ENCODE results near the gene NPL.

GRCh38 chr1:182877331-182877730 lies 87.8 kb downstream of the NPL start:
- no peak for TF ChIP-seq CTCF (IDR thresholded peaks at IDR 0.05)
- no peak for TF ChIP-seq POLR2AphosphoS5 (IDR thresholded peaks at IDR 0.05)
- no peak for TF ChIP-seq POLR2A (IDR thresholded peaks at IDR 0.05)
